CD4-positive, alpha-beta T cell treated with Interleukin-12 subunit alpha and Interleukin-12 subunit beta, for 1 hour (primary cell): ENCODE measurements around the gene ACTN4.

Source experiments
- DNase-seq: peaks from one replicate; pipeline ENCODE4 v3.0.0-alpha.2; 2020

ACTN4 gene

GRCh38 chr19:38727868-38728660 is 80.6 kb downstream of the ACTN4 start:
- DNase-seq: no peak

DNA sequence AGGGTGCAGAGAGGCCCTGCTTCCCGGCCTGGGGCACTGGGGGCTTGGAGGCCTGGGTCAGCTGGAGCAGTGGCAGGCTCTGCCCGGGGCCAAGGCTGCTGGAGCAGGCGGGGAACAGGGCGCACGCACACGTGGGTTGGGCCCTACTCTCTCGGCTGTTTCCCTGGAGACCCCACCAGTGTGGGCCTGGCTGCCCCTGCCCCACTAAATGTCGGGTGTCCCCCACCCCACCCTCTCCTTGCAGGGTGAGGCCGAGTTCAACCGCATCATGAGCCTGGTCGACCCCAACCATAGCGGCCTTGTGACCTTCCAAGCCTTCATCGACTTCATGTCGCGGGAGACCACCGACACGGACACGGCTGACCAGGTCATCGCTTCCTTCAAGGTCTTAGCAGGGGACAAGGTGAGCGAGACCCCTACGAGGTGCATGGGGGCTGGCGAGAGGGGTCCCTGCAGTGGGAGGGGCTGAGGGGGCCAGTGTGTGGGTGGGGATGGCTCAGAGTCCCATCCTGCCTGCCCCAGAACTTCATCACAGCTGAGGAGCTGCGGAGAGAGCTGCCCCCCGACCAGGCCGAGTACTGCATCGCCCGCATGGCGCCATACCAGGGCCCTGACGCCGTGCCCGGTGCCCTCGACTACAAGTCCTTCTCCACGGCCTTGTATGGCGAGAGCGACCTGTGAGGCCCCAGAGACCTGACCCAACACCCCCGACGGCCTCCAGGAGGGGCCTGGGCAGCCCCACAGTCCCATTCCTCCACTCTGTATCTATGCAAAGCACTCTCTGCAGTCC is 81.5 kb downstream of the ACTN4 start:
- DNase-seq: no peak

GRCh38 chr19:38729653-38730469 is 82.4 kb downstream of the ACTN4 start:
- DNase-seq: peak; percentile 80

GRCh38 chr19:38730470-38730730 is 83.0 kb downstream of the ACTN4 start:
- no peak for DNase-seq

DNA sequence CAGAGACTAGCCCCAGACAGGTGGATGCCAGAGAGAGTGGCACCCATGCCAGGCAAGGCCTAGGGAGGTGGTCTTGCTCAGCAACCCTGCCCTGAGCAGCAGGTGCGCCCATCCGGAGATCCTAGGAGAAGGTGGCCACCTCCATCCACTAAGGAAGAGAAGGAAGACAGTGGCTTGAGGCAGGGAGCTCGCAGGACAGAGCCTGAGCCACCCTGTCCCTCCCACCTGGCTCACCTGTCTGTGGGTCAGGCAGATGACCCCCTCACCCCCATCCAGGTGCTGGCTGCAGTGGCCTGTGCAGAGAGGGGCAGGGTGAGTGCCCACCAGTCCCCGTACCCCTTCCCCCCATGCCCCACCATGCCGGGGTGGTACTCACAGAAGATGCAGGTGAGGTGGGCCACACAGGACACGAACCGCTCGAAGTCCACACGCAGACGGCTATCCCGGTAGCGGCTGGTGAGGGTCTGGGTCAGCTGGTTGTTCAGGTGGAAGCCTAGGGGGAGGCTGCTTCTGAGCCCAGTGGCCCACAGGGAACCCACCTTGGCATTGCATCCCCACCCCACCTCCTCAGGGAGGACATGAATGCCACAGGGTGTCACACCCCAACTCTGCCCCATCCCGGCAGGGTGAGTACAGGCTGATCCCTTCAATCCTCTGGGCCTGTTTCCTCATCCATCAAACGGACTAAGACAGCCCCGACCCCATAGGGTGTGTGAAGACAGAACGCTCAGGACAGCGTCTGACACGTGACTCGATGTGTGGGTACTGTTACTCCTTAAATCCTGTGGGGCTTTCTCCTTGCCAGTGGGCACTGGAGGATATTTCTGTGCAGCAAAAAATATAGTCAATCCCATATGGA is 83.5 kb downstream of the ACTN4 start:
- DNase-seq: no peak

DNA sequence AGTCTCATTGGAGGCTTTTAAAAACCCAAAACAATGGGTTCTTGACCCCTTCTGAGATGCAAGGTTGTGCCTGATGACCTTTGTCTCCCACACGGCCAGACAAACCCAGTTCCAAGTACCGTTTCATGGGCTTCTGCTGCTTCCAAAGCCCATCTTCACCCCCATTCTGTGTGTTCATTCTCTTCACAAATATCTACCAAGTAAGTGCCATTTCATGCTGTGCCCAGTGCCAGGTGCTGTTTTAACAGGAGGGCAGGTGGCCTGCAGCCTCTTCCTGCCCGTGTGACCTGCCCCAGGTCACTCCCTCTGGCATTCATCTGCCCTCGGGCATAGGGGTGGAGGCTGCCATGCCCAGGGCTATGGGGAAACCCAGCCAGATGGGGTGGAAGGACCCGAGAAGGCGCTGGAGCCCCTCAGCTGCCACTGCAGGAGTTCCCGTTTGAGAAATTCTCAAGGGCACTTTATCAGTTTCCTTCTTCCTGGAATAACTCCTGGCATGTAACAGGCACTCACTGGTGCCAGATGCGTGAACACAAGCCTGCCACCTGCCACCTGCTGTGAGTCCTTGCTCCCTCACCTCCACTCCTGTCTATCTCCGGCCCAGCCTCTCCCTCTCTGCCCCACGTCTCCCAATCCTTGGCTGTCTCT is 84.3 kb downstream of the ACTN4 start:
- DNase-seq: no peak

DNA sequence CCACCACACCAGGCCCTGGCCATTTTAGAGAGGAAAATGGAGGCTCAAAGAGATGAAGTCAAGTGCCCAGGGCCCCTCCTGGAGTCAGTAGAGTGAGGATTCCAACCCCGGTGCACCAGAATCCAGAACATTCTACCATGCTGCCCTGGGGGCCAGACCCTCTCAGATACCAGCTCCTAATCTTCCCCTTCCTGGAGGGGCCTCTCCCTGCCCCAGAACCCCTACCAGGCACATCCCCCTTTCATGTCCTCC is 85.7 kb downstream of the ACTN4 start:
- DNase-seq: no peak

DNA sequence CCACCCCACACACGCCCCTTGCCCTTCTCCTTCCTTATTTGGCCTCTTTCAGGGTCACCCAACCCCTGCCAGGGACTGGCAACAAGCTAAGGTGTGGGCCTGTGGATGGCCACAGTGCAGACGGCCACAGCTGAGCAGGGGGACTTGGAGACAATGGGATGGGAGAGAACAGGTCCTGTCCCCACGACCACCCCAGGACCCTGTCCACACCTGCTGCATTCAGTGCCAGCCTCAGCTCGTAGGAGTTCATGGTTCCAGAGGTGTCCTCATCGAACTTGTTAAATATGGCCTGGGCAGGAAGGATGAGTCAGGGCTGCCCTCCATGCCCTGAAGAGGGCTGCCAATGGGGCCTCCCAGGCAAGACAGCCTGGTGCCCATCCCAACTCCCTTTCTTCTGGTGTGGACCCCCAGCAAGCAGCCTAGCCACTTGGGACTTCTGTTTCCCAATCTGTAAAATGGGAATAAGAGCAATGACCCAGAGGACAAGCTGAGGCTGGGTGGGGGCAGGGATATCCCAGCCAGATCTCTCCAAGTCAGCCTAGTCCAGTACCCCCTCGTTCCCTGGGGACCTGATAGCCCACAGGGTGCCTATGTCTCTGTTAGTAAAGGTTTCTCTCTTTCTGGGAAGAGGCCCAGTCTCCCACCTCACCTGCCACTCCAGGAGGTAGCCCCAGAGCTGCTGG is 86.2 kb downstream of the ACTN4 start:
- no peak for DNase-seq

DNA sequence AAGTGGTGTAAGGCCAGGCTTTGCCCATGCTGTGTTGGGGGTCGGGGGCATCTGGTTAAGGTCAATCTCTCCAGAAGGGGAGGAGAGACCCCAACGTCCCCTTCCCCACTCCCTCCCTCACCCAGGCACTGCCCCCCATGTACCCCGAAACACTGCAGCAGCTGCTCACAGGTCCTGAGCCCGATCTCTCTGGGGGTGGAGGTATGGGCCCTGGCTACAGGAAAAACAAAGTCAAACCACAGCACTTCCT is 86.7 kb downstream of the ACTN4 start:
- DNase-seq: no peak

DNA sequence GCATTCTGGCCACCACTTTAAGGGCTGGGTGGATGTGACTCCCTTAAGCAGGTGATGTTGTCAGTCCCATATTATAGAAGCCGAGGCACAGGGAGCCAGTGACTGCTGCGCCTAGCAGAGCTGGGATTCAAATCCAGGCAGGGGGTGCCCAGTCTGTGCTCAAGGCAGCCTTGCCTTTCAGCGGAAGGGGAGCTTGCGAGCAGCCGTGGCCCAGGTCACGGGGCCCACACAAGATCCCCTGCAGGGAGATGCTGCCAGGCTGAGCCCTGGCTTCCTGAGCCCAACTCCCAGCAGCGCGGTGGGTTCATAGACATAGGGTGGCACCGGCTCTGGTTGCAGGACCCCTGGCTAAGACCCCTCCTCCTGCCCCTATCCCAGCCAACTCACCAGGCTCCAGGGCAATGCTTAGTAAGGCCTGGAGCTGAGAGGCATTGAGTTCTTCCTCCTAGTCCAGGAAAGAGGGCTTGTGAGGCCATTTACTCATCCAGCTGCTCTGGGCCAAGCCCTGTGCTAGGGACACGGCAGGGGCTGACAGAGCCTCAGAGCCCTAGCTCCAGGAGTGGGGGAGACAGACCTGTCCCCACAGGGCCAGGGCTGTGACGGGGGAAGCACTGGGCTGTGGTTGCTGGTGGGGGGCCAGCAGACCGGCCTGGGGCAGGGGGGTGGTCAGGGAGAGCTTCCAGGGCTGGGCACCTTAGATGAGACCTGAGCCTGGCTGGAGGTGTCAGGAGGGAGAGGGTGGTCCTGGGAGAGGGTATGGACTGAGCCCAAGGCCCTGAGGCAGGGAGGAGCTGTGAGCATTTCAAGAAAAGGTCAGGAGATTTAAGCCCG is 87.2 kb downstream of the ACTN4 start:
- DNase-seq: peak; percentile 43

DNA sequence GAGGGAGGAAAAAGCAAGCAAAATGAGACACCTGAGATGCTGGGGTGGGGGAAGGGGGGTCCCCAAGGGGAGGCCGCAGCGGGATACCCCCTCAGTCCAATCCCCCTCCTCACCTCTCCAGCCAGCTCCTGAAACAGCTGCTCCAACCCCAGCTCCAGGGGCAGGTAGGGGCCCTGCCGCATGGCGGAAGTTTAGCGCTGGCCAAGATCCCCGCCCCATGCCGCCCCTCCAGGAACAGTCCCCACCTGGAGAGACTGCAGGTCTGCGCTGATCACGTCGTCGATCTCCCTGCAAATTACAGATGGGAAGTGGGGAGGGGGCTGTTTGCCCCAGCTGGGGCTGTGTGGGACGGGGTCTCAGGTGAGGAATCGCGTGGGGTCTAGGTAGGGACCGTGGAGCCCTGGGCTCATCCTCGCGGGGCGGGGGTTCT is 87.8 kb downstream of the ACTN4 start:
- peak; percentile 34 for DNase-seq

DNA sequence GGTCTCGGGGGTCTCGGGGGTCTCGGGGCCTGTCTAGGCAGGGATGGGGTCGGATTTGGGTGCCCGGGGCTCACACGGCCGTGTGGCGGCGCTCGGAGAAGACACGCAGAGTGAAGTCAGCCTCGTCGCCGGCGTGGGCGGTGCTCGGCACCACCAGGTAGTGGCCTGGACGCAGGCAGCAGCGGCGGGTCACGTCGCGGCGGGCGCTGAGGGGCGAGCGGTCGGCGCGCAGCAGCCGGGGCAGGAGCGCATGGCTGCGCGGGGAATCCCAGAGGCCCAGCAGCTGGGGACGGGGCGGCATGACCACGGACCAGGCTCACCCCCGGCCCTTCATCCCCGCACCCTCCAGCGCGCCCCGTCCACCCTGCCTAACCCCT is 88.6 kb downstream of the ACTN4 start:
- peak; percentile 64 for DNase-seq

DNA sequence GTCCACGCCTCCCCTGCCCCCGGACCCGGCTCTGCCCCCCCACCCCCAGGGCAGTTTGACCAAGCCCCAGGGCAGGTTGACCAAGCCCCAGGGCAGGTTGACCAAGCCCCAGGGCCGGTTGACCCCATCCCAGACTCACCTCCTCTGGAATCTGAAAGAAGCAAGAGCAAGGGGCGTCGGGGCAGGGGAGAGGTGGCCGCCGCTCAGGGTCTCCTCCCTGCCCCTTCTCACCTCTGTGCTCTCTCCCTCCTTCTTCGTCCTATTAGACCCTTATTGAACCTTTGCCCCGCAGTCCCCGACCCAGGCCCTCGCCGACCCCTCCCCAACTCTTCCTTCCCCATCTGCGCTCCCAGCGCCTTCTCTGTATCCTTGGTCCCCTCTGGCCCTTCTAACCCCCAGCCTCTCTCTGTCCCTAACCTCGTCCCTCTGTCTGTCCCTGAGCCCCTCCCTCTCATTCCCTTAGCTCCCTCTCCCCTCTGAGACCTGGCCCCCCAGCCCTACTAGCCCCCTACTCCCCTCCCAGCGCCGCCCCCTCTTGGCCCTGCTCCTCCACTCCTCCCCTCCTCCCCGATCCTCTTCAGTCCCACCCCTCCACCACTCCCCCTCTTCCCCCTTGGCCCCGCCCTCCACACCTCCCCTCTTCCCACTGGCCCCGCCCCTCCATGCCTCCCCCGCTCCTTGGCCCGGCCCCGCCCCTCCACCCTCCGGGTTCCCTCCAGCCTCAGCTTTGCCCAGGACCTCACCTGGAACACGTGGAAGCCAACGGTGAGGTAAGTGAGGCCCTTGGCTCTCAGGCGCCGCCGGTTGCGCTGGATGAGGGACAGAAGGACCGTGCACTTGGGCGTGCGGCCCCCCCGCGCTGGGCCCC is 89.2 kb downstream of the ACTN4 start:
- peak; percentile 73 for DNase-seq

DNA sequence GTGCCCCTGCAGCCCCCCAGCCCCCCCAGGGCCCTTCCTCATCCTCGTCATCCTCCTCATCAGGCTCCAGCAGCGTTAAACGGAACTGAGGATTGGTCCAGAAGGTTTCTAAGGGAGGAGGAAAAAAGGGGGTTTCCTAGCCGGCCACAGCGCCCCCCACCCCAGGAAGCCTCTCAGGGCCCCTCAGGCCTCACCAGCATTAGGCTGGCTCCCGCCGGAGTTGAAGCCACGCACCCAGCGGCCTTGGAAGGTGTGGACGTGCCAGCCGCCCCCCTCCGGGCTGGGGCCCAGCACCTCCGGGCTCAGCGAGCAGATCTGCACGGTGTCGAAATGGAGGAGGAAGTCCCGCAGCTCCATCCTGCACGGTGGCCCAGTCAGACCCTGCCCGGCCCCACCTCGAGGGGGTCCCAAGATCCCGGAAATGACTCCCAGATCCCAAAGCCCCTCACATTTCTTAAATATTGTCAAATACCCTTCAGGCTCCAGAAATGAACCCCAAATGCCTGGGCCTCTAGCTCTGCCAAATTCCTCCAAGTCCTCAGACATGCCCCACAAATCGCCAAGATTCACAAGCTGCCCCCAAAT is 89.9 kb downstream of the ACTN4 start:
- DNase-seq: no peak

GRCh38 chr19:38737921-38738737 is 90.7 kb downstream of the ACTN4 start:
- no peak for DNase-seq

DNA sequence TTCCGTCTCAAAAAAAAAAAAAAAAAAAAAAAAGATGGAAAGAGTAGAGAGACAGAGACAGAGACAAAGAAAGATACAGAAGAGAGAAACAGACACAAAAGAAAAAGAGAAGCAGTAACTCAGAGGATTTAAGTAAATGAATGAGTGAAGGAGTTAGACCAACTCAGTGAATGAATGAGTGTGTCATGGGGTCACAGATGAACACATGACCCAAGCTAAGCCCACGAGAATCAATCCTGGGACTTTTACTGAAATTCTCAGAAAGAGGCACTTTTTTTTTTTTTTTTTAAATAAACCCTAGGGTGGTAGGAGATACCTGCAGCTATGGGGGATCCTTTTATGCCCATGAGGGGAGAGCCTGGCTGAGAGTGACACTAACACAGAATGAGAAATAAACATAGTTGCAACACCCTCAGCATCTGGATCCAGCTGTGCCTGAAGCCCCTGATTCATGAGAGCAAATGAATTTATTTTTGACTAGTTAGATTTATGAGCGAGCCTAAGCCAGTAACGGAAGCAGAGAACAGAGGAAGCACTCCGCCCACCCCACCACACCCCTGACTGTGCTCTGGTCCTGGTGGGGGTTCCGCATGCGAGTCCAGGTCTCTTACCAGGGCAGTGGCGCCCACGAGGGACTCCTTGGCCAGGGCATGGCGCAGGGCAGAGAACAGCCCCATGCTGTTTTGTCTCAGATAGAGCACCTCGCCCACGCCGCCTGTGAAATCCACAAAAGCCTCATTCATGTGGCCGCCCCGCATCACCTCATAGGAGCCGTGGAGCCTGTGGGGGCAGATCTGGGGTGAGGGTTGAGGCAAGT is 92.2 kb downstream of the ACTN4 start:
- DNase-seq: no peak

- no peak for DNase-seq
Measured at GRCh38 chr19:38740257-38740592, 92.8 kb downstream of the ACTN4 start.

- DNase-seq: no peak
Measured at GRCh38 chr19:38740932-38741331, 93.5 kb downstream of the ACTN4 start.
